CD4-positive, alpha-beta T cell treated with Interleukin-17A for 4 hours (primary cell): ENCODE results near the gene CNGA1.
"Not testable (repeated sequence)": the region's sequence is repeated elsewhere in the genome, so short reads cannot be mapped to it uniquely, and the experiment has no call there.

ENCODE experiments used
- DNase-seq: peaks from one replicate; pipeline ENCODE4 v3.0.0-alpha.2; 2020; ENCODE audit warnings: mixed read lengths

CNGA1 gene

DNA sequence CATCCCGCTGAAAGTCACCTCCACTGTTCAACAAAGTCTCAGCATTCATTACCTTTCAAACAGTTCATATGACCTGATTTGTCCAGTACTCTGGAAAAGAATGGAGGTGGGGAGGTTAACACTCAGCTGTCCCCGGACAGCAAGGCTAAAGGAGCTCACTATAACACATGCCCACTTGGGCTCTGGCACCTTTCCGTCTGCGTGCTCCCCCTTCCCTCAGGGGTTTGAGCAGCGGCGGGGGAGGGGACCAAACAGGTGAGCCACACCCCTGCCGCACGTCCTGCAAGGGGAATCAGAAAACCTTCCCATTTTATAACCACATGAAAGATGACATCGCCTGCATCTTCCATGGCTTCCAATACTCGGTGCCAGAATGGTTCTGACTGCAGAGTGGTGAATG is 62.2 kb downstream of the CNGA1 start:
- no peak for DNase-seq

DNA sequence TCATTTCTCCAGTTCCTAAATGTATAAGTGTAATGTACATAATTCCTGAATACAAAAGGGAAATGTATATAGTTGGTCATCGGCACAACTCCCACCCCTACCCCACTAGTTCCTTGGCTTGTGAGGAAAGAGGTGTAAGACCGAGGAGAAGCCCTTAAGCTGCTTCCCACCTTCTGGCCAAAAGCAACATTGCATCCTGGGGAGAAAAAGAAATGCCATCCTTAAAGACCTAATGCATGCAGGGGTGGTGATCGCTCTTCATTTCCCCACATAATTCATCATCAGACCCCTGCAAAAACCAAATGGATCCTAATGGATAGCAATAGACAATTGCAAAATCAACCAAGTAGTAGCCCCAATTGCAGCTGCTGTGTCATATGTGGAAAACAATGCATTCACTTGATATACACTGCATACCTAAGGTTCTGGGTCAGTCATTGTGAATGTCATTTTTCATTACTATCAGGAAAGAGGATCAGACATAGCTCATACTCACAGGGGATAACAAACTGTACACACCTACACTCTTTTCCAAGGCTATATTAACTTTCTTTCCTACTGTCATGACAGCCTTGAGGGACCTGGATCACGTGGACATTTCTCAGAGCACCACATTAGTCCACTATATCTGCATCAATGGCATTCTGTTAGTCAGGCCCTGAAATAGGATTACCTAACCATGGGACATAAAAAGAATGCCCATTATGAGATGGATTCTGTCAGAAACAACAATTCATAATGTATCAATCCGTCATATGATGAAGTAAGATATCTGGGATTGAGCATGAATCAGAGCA is 70.4 kb downstream of the CNGA1 start:
- DNase-seq = no peak

DNA sequence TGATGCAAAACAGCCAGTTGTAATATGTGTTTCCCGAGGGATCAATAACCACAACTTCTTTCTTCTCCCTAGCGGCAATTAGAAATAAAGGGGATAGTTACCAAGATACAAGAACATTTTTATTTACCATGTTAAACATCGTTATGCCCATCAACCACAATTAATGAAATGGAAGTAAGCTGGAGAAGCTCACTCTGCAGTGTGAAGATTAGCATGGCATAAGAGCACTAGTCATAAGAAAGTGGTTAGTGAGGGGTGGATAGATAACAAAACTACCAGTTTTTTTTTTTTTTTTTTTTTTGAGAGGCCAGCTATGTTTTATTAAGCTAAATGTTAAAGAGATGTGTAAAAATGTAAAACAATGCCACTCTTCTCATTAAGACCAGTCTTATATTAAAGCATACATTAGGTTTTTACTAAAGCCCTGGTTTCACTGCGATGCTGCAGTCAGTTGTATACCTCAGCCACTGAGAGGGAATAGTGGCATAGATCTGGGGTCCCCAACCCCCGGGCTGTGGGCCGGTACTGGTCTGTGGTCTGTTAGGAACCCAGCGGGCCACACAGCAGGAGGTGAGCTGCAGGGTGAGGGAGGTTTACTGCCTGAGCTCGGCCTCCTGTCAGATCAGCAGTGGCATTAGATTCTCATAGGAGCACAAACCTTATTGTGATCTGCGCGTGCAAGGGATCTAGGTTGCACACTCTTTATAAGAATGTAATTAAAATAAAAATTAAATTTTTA is 74.2 kb downstream of the CNGA1 start:
- no peak for DNase-seq

DNA sequence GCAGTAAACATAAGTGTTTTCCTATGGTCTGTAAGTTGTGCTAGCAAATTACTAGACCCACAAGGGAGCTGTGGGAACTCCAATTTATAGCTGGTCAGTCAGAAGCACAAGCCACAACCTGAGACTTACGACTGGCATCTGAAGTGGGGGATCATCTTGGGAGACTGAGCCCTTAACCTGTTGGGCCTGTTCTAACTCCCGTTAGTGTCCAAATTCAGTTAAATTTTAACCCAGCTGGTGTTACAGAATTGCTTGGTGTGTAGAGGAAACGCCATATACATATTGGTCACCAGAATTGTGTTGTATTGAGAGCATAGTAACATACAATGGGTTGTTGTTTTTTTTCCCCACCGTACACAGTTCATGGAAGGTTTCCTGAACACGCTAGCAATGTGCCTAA is 77.0 kb downstream of the CNGA1 start:
- DNase-seq = no peak

DNA sequence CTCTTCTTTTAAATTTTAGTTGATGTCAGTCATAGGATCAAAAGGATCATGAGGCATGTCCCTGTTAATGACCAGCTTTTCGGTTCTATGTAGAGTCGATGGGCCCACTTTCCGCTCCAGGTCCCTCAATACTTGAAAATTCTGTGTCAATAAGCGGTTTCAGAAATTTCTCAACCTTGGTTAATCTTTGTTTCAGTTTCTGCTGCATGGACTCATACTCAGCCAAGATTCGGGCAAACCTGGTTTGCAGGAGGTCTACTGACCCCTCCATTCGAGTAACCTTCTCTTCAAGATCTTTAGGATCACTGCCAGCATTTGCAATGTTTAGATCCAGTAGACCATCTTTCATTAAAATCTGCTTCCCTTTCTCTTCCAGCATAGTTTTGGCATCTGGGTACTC is 80.1 kb downstream of the CNGA1 start:
- DNase-seq = no peak

DNA sequence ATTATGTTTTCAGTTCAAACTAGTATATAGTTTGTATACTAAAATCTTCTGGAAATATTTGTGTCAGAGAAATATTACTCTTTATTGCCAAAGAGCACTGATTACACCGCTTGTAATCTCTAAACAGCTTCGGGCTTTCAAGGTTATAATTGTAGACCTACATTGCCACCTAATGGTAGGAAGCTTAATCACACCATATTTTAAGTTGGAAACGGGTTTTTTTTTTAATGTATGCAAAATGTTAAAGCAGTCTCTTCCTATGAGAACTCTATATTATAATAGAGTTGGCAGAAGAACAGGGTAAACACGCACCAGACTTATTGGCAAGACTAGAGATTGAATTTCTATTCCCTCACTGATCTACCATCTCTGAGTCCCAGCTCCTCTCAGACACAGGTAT is 82.6 kb downstream of the CNGA1 start:
- DNase-seq = no peak

DNA sequence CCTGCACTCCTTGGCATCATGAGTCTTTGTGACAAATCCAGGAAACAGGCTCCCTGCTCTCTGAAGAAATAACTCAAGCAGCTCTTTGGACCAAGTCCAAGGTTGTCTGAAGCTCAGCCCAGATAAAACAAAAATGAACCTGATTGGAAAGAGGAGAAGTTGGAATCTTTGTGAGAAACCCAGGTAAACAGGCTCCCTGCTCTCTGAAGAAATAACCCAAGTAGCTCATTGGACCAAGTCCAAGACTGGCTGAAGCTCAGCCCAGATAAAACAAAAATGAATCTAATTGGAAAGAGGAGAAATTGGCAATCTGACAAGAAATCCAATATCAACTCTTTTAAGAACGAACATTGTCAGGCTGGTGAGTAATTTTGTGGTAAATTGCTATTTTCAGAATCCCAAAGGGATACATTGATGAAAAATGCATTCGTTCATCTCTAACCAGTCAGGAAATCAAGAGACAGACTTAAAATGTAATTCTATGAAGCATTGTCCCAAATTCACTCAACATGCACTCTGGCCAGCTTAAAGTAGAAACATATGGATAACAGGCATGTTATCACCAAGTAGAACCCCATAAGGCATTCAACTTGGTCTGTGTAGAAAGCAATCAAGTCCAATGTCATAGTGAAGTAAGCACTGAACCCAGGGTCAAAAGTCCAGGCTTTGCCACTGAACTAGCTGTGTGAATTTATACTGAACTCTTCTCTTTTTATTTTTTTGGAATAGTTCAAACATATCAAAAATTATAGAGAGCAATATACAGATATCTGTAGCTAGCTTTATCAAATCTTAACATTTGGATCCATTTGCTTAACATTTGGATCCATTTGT is 85.3 kb downstream of the CNGA1 start:
- no peak for DNase-seq

DNA sequence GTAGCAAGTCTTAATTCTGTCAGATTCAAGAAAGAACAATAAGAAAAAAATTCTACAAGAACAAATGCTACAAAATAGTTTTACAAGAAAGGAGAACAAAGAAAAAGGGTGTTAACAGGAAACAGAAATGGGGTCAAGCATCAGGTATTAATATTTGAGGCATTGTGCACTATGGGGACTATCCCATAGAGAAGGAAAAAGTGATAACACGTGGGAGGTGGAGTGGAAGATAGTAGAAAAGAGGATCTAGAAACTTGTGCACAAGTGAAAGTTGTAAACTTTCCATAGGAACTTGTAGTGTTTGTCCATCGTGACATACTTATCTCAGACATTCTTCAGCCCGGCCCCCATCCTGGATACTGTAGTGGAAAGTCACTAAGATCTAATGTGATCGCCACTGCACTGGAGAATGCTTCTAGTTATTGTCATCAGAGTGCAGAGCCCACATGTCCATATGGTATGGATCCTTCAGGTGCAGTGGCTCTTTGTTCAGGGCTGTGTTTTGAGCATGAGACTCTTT is 86.7 kb downstream of the CNGA1 start:
- no peak for DNase-seq

DNA sequence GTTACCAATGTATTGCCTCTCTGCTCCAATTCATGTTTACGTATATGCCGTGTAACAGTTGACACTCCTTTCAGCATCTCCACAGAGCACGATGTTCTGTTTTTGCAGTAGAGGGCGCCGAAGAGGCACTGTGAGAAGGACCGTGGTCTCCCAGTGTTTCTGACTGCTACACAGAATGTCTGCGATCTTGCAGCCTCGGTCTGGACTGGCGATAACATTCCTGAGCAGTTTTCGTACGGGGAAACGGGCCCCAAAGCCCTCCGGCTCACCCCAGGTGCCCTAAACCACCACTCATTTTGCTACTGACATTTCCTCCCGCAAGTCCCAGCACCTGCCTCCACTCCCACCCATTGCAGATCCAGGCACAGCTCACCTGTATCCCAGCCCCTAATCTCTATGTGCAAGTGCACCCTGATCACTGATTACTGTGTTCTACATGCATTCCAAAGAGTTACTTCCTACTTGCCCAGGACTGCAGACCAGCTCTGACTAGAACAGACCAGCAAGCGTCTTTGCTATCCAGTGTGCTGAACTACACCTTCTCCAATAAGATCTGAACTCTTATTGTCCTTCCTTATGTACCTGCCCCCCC is 89.7 kb downstream of the CNGA1 start:
- DNase-seq = peak; percentile 59

DNA sequence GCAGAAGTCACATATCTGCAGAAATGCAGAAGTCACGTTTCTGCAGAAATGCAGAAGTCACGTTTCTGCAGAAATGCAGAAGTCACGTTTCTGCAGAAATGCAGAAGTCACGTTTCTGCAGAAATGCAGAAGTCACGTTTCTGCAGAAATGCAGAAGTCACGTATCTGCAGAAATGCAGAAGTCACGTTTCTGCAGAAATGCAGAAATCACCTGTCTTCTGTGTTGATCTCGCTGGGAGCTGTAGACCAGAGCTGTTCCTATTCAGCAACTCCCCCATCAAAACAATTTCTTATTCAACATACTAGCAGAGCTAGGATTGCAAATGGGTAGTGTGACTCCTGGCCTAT is 93.2 kb downstream of the CNGA1 start:
- DNase-seq = not testable (repeated sequence)

DNA sequence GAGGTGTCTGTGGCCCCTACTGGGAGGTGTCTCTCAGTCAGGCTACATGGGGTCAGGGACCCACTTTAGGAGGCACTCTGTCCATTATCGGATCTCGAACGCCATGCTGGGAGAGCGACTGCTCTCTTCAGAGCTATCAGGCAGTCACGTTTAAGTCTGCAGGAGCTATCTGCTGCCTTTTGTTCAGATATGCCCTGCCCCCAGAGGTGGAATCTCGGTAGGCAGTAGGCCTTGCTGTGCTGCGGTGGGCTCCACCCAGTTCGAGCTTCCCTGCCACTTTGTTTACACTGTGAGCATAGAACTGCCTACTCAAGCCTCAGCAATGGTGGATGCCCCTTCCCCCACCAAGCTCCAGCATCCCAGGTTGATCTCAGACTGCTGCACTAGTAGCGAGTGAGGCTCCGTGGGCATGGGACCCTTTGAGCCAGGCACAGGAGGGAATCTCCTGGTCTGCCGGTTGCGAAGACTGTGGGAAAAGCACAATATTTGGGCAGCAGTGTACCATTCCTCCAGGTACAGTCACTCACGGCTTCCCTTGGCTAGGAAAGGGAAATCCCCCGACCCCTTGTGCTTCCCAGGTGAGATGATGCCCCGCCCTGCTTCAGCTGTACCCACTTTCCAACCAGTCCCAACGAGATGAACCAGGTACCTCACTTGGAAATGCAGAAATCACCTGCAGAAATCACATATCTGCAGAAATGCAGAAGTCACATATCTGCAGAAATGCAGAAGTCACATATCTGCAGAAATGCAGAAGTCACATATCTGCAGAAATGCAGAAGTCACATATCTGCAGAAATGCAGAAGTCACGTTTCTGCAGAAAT is 93.8 kb downstream of the CNGA1 start:
- not testable (repeated sequence) for DNase-seq

DNA sequence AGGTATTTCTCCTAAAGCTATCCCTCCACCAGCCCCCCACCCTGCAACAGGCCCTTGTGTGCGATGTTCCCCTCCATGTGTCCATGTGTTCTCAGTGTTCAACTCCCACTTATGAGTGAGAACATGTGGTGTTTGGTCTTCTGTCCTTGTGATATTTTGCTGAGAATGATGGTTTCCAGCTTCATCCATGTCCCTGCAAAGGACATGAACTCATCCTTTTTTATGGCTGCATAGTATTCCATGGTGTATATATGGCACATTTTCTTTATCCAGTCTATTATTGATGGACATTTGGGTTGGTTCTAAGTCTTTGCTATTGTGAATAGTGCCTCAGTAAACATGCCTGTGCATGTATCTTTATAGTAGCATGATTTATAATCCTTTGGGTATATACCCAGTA is 99.3 kb downstream of the CNGA1 start:
- DNase-seq = not testable (repeated sequence)

DNA sequence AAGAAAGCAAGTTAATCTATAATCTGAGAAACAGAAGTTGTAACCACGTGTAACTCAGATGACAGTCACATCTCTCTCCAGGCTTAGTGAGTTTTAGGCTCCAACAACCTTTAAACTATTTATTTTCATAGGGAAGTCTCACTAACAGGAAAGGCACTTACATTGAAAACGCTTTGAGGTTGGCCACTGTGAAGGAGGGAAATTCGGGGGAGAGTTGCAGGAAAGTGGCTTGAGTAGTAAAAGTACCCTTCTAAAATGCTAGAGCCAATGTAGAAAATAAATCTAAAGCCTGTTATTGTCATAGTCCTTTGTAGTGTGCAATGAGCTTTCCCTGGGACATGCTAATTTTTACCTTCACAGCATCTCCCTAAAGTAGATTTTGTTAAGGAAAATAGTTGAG is 101.1 kb downstream of the CNGA1 start:
- no peak for DNase-seq

DNA sequence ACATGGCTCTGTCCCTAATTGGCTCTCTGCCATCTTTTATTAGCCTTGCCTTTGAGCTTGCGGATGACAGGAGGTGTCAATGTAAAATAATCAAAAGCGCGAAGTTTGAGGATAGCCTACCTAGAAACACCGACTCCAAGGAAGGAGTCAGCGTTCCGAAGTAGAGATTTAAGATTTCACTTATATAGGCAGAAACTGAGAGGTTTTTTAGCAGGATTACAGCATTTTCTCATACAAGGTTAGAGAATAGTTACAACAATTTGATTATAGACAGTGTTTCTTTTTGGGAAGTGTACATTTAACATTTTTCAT is 101.6 kb downstream of the CNGA1 start:
- DNase-seq = no peak

DNA sequence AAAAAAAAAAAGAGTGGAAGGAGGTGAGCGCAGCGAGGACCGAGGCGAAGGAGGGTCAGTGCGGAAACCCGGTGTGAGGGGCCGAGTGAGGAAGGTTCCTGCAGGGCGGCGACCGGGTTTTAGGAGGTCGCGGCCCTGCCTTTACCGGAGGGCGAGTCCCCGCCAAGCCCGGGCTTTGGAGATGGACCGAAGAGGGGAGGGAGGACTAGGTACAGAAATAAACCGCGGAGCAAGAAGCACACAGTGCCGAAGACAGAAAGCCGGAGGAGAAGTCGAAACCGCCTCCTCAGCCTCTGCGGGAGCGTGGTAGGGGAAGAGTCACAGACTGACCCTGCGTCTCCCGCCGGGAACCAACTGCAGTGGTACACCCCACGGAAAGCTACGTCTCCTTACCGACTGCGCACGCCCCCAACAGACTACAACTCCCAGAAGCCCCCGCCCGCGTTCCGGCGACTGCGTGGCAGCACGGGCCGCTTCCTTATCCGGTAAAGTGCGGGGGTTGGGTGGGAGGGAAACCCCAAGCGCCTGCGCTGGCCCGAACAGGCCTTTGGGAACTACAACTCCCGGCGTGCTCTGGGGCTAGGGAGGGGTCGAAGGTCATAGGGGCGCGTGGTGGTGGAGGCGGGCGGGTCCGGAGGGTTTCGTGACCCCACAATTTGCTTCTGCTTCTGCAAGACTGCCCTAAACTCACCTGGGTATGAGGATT is 102.1 kb downstream of the CNGA1 start, which contains the start of gene NFXL1:
Gene NFXL1 (minus strand): TSS at position 364 of the 706 bp plus-strand sequence. CDS start 380 bp downstream, outside the sequence.
- DNase-seq = peak; percentile 97

DNA sequence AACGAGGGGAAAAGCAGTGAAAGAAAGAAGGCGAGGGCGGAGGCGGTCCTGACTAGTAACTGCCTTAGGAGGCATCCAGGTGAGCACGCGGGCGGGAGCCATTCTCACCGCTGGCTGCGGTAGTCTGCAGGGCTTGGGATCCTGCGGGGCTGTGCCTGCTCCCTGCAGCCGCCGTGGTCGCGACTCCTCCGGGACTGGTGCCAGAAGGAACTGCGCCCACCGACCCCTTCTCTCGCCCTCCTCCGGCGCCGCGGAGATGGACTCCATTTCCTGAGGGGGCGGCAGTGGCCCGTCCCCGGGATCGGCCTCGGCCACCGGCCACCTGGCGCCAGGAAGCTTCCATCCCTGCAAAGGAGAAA is 102.6 kb downstream of the CNGA1 start:
- DNase-seq = peak; percentile 46

DNA sequence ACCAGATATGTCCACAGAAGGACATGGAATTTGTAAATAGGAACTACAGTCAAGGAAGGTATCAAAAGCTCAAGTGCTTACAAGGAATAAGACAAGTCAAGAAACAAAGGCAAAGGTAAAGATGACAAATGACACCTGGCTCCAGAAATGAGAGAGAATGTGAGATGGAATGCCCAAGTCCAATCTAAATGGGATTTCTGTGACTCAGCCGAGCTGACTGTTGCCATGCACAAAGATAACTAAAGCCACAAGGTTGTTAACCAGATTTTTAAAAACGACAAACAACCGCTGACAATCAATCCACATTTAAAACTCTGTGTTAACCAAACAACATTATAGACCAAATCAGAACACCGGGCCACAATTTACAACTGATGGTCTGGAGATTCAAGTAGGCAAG is 103.2 kb downstream of the CNGA1 start:
- no peak for DNase-seq

DNA sequence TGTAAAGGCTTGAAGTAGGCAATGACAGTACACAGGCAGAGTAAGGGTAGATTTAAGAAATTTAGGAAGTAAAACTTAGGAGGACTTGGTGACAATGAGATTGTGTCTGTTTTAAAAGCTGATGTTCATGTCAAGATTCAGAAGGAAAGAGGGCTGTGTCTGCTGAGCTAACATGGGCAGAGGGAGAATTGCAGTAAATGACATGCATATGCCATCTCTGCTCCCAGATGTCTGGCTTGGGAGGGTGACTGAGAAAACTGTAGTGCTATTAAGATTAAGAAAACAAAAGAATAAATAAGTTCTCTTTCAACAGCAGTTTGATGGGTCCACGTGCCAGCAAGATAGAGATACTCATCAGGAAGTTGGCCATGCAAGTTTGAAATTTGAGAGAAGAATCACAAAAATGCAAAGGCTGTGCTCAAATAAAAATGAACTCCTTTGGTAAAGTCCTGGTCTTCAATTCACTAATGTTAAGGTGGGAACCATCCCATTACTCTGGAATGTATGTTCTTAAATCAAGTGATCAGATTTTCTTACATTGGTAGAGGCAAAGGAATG is 109.3 kb downstream of the CNGA1 start:
- no peak for DNase-seq

DNA sequence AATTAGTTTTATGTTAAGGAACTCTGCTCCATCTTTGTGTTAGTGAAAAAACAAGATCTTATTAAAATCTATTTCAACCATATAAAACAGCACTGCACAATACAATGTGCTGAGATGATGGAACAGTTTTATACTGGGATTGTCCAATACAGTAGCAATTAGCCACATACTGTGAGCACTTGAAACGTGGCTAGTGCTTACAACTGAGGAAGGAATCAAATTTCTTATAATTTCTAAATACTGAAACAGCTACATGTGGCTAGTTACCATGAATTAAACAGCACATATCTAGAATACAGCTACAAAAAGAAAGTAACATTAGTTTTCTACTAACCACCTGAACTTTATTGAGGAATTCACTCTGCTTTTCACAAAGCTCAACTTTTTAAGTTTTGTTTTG is 116.8 kb downstream of the CNGA1 start:
- no peak for DNase-seq

DNA sequence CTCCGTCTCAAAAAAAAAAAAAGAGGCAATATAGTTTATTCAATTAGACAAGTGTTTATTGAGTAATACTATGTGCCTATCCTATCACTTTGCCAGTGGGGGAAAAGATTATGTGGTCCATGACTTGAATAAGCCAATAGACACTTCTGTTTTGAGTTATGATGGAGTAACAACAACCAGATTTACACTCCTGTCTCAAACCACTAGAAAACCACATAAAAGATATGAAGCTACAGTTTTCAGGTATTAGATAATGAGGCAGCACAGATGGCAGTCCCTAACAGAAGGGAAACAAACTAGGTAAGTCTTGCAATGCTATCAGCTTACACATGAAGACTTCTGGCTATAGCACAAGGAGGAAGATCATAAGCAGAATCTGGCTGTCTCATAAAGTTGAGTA is 124.6 kb downstream of the CNGA1 start:
- DNase-seq = no peak
